ENCODE data around the gene GLP2R.

The GLP2R gene

GRCh38 chr17:9854255-9854654 is 28.5 kb downstream of the GLP2R start:
- no peak for DNase-seq (ENCODE audit: low read depth in 2 of 2)

- no peak for DNase-seq (ENCODE audit: low read depth in 2 of 2)
These were observed 29.3 kb downstream of the GLP2R start for GRCh38 chr17:9855036-9855435.

GRCh38 chr17:9859781-9860180 is 34.1 kb downstream of the GLP2R start:
- no peak for DNase-seq (ENCODE audit: low read depth in 2 of 2)

- DNase-seq (ENCODE audit: low read depth in 2 of 2): no peak
These were observed 35.1 kb downstream of the GLP2R start for GRCh38 chr17:9860851-9861250.

GRCh38 chr17:9862220-9862619 is 36.5 kb downstream of the GLP2R start:
- no peak for DNase-seq (ENCODE audit: low read depth in 2 of 2)

- DNase-seq (ENCODE audit: low read depth in 2 of 2): no peak
These were observed 37.2 kb downstream of the GLP2R start for GRCh38 chr17:9862949-9863348.

GRCh38 chr17:9865586-9865985 is 39.9 kb downstream of the GLP2R start:
- DNase-seq (ENCODE audit: low read depth in 2 of 2): no peak

GRCh38 chr17:9868552-9868951 is 42.8 kb downstream of the GLP2R start:
- DNase-seq (ENCODE audit: low read depth in 2 of 2): no peak

- DNase-seq (ENCODE audit: low read depth in 2 of 2): no peak
These were observed 47.1 kb downstream of the GLP2R start for GRCh38 chr17:9872852-9873251.

GRCh38 chr17:9874722-9875121 is 49.0 kb downstream of the GLP2R start:
- DNase-seq (ENCODE audit: low read depth in 2 of 2): no peak

- DNase-seq (ENCODE audit: low read depth in 2 of 2): peak in 1 of 2 experiments; percentile 6
These were observed 49.7 kb downstream of the GLP2R start for GRCh38 chr17:9875441-9875840.

- no peak for DNase-seq (ENCODE audit: low read depth in 2 of 2)
These were observed 52.6 kb downstream of the GLP2R start for GRCh38 chr17:9878356-9878755.

GRCh38 chr17:9878786-9879525 is 53.2 kb downstream of the GLP2R start:
- DNase-seq (ENCODE audit: low read depth in 2 of 2): no peak

- no peak for DNase-seq (ENCODE audit: low read depth in 2 of 2)
These were observed 54.9 kb downstream of the GLP2R start for GRCh38 chr17:9880582-9880999.

- no peak for DNase-seq (ENCODE audit: low read depth in 2 of 2)
These were observed 57.7 kb downstream of the GLP2R start for GRCh38 chr17:9883451-9883850.

- DNase-seq (ENCODE audit: low read depth in 2 of 2): no peak
These were observed 60.6 kb downstream of the GLP2R start for GRCh38 chr17:9886141-9886930.

- no peak for DNase-seq (ENCODE audit: low read depth in 2 of 2)
These were observed 61.8 kb downstream of the GLP2R start for GRCh38 chr17:9887508-9887907.

GRCh38 chr17:9890124-9890523 is 64.4 kb downstream of the GLP2R start:
- no peak for DNase-seq (ENCODE audit: low read depth in 2 of 2)

- peak; percentile 55 to 62 for DNase-seq (ENCODE audit: low read depth in 2 of 2)
These were observed 67.8 kb downstream of the GLP2R start for GRCh38 chr17:9893411-9894012.

GRCh38 chr17:9894231-9894630 is 68.5 kb downstream of the GLP2R start:
- no peak for DNase-seq (ENCODE audit: low read depth in 2 of 2)

GRCh38 chr17:9895923-9896322 is 70.2 kb downstream of the GLP2R start:
- no peak for DNase-seq (ENCODE audit: low read depth in 2 of 2)

- no peak for DNase-seq (ENCODE audit: low read depth in 2 of 2)
These were observed 71.7 kb downstream of the GLP2R start for GRCh38 chr17:9897372-9897968.
